ENCODE measurements around the gene MRM3.

DNA sequence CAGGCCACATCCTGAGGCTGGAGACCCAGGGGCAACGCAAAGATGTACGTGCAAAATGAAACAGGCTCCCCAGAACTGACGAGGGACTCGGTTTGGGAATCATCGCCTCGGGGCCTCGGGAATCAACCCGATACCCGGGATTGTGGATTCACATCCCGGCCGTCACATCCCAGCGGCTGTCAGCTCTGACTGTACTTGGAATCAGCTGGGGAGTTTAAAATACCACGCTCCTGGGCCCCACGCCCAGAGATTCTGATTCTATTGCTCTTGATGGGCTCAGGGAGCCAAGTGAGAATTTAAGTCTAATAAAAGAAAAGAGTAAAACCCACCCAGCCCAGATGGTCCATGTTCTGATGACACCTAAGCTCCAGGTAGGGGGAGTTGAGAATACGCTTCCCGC is 42.2 kb downstream of the MRM3 start:
- TF ChIP-seq CTCF (IDR thresholded peaks at IDR 0.05) (no peak), POLR2A (IDR thresholded peaks at IDR 0.05) (no peak)
